GM23248 (cell line): ENCODE data around the gene AGFG2. TPM values are rescaled to one million over a fixed set of nuclear protein-coding genes. Genes with fewer than 3 reads are reported as not detected.
A peak's percentile ranks its signal among the peaks of the same experiment; 100 is the strongest.

Experiments used
- DNase-seq: peaks from one replicate; pipeline ENCODE4 v3.0.0-alpha.2; 2015
- H2AFZ ChIP-seq: fragments of 200-600 bp; sonication (generic); 2 replicates; pipeline ENCODE4 v1.6.1; 2016; ENCODE audit warnings: antibody characterized with exemption
- H3F3A ChIP-seq: fragments of 200-600 bp; sonication (generic); 2 replicates; pipeline ENCODE4 v1.6.1; 2016; ENCODE audit warnings: mild to moderate bottlenecking, antibody characterized with exemption, mixed run types; ENCODE audit not compliant: insufficient read depth
- H3K27ac ChIP-seq: fragments of 200-600 bp; sonication (generic); 2 replicates; pipeline ENCODE4 v1.5.1; 2016; ENCODE audit warnings: mild to moderate bottlenecking
- H3K27me3 ChIP-seq: fragments of 200-600 bp; sonication (generic); replicated peaks from 2 replicates; pipeline ENCODE4 v1.6.1; 2016; ENCODE audit warnings: mild to moderate bottlenecking; ENCODE audit not compliant: insufficient read depth
- H3K36me3 ChIP-seq: fragments of 200-600 bp; sonication (generic); 2 replicates; pipeline ENCODE4 v1.6.1; 2016; ENCODE audit warnings: low read depth, mild to moderate bottlenecking
- H3K4me1 ChIP-seq: fragments of 200-600 bp; sonication (generic); 2 replicates; pipeline ENCODE4 v1.6.1; 2016; ENCODE audit warnings: mild to moderate bottlenecking; ENCODE audit not compliant: insufficient read depth
- H3K4me2 ChIP-seq: fragments of 200-600 bp; sonication (generic); one replicate; pipeline ENCODE4 v1.6.1; 2016; ENCODE audit warnings: mild to moderate bottlenecking; ENCODE audit not compliant: unreplicated experiment
- H3K4me3 ChIP-seq: fragments of 200-600 bp; sonication (generic); 2 replicates; pipeline ENCODE4 v1.5.1; 2016; ENCODE audit warnings: mild to moderate bottlenecking
- H3K79me2 ChIP-seq: fragments of 200-600 bp; sonication (generic); 2 replicates; pipeline ENCODE4 v1.6.1; 2016; ENCODE audit warnings: mild to moderate bottlenecking; ENCODE audit not compliant: insufficient read depth
- H3K9ac ChIP-seq: fragments of 200-600 bp; sonication (generic); 2 replicates; pipeline ENCODE4 v1.6.1; 2016; ENCODE audit warnings: mild to moderate bottlenecking
- H3K9me2 ChIP-seq: fragments of 200-600 bp; sonication (generic); 2 replicates; pipeline ENCODE4 v1.6.1; 2016; ENCODE audit warnings: mixed run types, mild to moderate bottlenecking, moderate library complexity; ENCODE audit not compliant: insufficient read depth
- H3K9me3 ChIP-seq: fragments of 200-600 bp; sonication (generic); one replicate; pipeline ENCODE4 v1.6.1; 2017; ENCODE audit warnings: low read depth
- H4K20me1 ChIP-seq: fragments of 200-600 bp; sonication (generic); 2 replicates; pipeline ENCODE4 v1.6.0; 2016; ENCODE audit not compliant: insufficient read depth
- EZH2 ChIP-seq: fragments of 200-600 bp; sonication (generic); IDR thresholded peaks from 2 replicates; pipeline ENCODE4 v1.6.1; 2018; ENCODE audit warnings: antibody characterized with exemption, mild to moderate bottlenecking; ENCODE audit not compliant: insufficient read depth, poor library complexity, severe bottlenecking
- EZH2phosphoT487 ChIP-seq: fragments of 200-600 bp; sonication (generic); IDR thresholded peaks from 2 replicates; pipeline ENCODE4 v1.6.1; 2018; ENCODE audit warnings: antibody characterized with exemption, moderate library complexity, mild to moderate bottlenecking, low read depth; ENCODE audit not compliant: insufficient read depth
- WGBS, 2 experiments: methylation state at CpG; one replicate each; pipeline ENCODE4 v1.1.6; 2015 to 2017; ENCODE audit warnings: low lambda C conversion rate in 2 of 2, low coverage in 1 of 2; ENCODE audit errors: missing lambda C conversion rate in 2 of 2; 5-methylcytosine and 5-hydroxymethylcytosine counted together
- in situ Hi-C: fragments of 300-500 bp; cut with MboI; formaldehyde crosslinking; loops from 2 replicates; pipeline ENCODE4 v1.15.0; 2020
- polyA plus RNA-seq: library from polyadenylated mRNA; unstranded; fragments of >200 nt; fragmentation: Nextera tagmentation; extraction: Ambion mirVana; gene quantifications from 2 replicates; pipeline ENCODE4 v1.2.1, GENCODE V29; 2016
- total RNA-seq: library from RNA; depleted of rRNA; stranded (reverse); fragments of >200 nt; shearing (Covaris generic); gene quantifications from 2 replicates; pipeline ENCODE4 v1.2.3, GENCODE V29; 2014

Gene AGFG2
- total and polyA plus RNA-seq, 2 experiments from 2014 or later = 4.8 to 6.5 TPM

GRCh38 chr7:100556541-100556940 is 17.5 kb downstream of the AGFG2 start:
- H2AFZ ChIP-seq = no peak overlapping the region; the same call in 1 of the 2 replicates
- in situ Hi-C loops = no loop called here
- no peak for TF ChIP-seq EZH2phosphoT487
- no peak for TF ChIP-seq EZH2
- no peaks in the 10 kb centered on the region for H3K9me3 ChIP-seq
- no peaks in the 10 kb centered on the region for H4K20me1 ChIP-seq
- 0 out of 2 replicates have a peak overlapping the region, but pooled peaks have one; percentile 24 for H3K9ac ChIP-seq
- H3K27me3 ChIP-seq = no peaks in the 10 kb centered on the region
- H3K4me1 ChIP-seq = peaks cover 5% of the 10 kb centered on the region; the same call in 1 of the 2 replicates
- peak overlapping the region; percentile 59 for H3K27ac ChIP-seq
- peak; percentile 92 for DNase-seq
- no peaks in the 10 kb centered on the region for H3K36me3 ChIP-seq
- no peak overlapping the region for H3K4me3 ChIP-seq
- no peaks in the 10 kb centered on the region for H3K79me2 ChIP-seq
- peak overlapping the region; percentile 43 for H3K4me2 ChIP-seq
- WGBS, 2 experiments = 27 to 28% methylated on average over 4 of the region's 4 CpGs
- peaks cover 19% of the 10 kb centered on the region; the same call in 1 of the 2 replicates for H3F3A ChIP-seq
- no peaks in the 10 kb centered on the region for H3K9me2 ChIP-seq

- no peaks in the 10 kb centered on the region for H3K9me3 ChIP-seq
- no peaks in the 10 kb centered on the region for H3K79me2 ChIP-seq
- no peaks in the 10 kb centered on the region for H4K20me1 ChIP-seq
- H3K4me3 ChIP-seq = no peak overlapping the region
- DNase-seq = no peak
- H3K4me2 ChIP-seq = no peak overlapping the region
- H3K4me1 ChIP-seq = peaks cover 5% of the 10 kb centered on the region; the same call in 1 of the 2 replicates
- TF ChIP-seq EZH2 = no peak
- no peaks in the 10 kb centered on the region for H3K9me2 ChIP-seq
- H3K27ac ChIP-seq = no peak overlapping the region
- 77 to 79% methylated on average over 4 of the region's 4 CpGs for WGBS, 2 experiments
- H2AFZ ChIP-seq = no peak overlapping the region
- H3K27me3 ChIP-seq = no peaks in the 10 kb centered on the region
- peaks cover 19% of the 10 kb centered on the region; the same call in 1 of the 2 replicates for H3F3A ChIP-seq
- H3K9ac ChIP-seq = no peak overlapping the region
- in situ Hi-C loops = no loop called here
- H3K36me3 ChIP-seq = no peaks in the 10 kb centered on the region
Measured at GRCh38 chr7:100559127-100559526, 20.1 kb downstream of the AGFG2 start.

- H4K20me1 ChIP-seq = no peaks in the 10 kb centered on the region
- H3K27me3 ChIP-seq = no peaks in the 10 kb centered on the region
- no peak overlapping the region for H3K4me3 ChIP-seq
- H3K9me3 ChIP-seq = no peaks in the 10 kb centered on the region
- TF ChIP-seq EZH2phosphoT487 (no peak), EZH2 (no peak)
- no peaks in the 10 kb centered on the region for H3K9me2 ChIP-seq
- H3K79me2 ChIP-seq = no peaks in the 10 kb centered on the region
- H3F3A ChIP-seq = peaks cover 9% of the 10 kb centered on the region; the same call in 1 of the 2 replicates
- no peak overlapping the region for H3K27ac ChIP-seq
- H2AFZ ChIP-seq = no peak overlapping the region
- 95 to 97% methylated on average over 12 of the region's 12 CpGs for WGBS, 2 experiments
- in situ Hi-C loops = no loop called here
- no peak overlapping the region for H3K9ac ChIP-seq
- H3K4me2 ChIP-seq = no peak overlapping the region
- no peaks in the 10 kb centered on the region for H3K36me3 ChIP-seq
- H3K4me1 ChIP-seq = peaks cover 4% of the 10 kb centered on the region; the same call in 1 of the 2 replicates
- DNase-seq = no peak
Measured at GRCh38 chr7:100561491-100562194, 22.6 kb downstream of the AGFG2 start.

GRCh38 chr7:100562195-100563099 is 23.4 kb downstream of the AGFG2 start:
- H4K20me1 ChIP-seq = no peaks in the 10 kb centered on the region
- no peaks in the 10 kb centered on the region for H3K9me2 ChIP-seq
- H3K4me1 ChIP-seq = no peaks in the 10 kb centered on the region
- no peak overlapping the region for H3K9ac ChIP-seq
- TF ChIP-seq EZH2 = no peak
- 90 to 91% methylated on average over 23 to 26 of the region's 26 CpGs for WGBS, 2 experiments
- no peak for DNase-seq
- no peak overlapping the region for H3K27ac ChIP-seq
- no peaks in the 10 kb centered on the region for H3K36me3 ChIP-seq
- no peak overlapping the region for H2AFZ ChIP-seq
- in situ Hi-C loops = no loop called here
- H3F3A ChIP-seq = 0 out of 2 replicates have a peak, but pooled peaks cover 1% of the 10 kb centered on the region
- no peak overlapping the region for H3K4me2 ChIP-seq
- no peaks in the 10 kb centered on the region for H3K79me2 ChIP-seq
- H3K27me3 ChIP-seq = no peaks in the 10 kb centered on the region
- no peaks in the 10 kb centered on the region for H3K9me3 ChIP-seq
- H3K4me3 ChIP-seq = no peak overlapping the region
